GM06990 (cell line): Measurements from ENCODE around the gene ACSF2.
"Not testable (repeated sequence)": the region's sequence is repeated elsewhere in the genome, so short reads cannot be mapped to it uniquely, and the experiment has no call there.

Experiments
- DNase-seq: peaks from one replicate; pipeline ENCODE4 v3.0.0-alpha.2; 2011; ENCODE audit not compliant: insufficient read length; ENCODE audit errors: extremely low read depth
- H3K27me3 ChIP-seq: replicated peaks from 2 replicates; pipeline ENCODE4 v1.6.0; 2011; ENCODE audit warnings: low read length; ENCODE audit not compliant: control insufficient read depth, insufficient read depth
- H3K36me3 ChIP-seq: 2 replicates; pipeline ENCODE4 v1.5.1; 2011; ENCODE audit warnings: low read length; ENCODE audit not compliant: control insufficient read depth, insufficient read depth
- H3K4me3 ChIP-seq: replicated peaks from 2 replicates; pipeline ENCODE4 v1.5.1; 2011; ENCODE audit warnings: low read depth, mild to moderate bottlenecking, control low read depth, low read length
- CTCF ChIP-seq: IDR thresholded peaks from 2 replicates; pipeline ENCODE4 v1.5.1; 2011; ENCODE audit warnings: low read length, control low read depth, mild to moderate bottlenecking, inconsistent platforms; ENCODE audit not compliant: insufficient read depth, poor library complexity, severe bottlenecking

The ACSF2 gene

DNA sequence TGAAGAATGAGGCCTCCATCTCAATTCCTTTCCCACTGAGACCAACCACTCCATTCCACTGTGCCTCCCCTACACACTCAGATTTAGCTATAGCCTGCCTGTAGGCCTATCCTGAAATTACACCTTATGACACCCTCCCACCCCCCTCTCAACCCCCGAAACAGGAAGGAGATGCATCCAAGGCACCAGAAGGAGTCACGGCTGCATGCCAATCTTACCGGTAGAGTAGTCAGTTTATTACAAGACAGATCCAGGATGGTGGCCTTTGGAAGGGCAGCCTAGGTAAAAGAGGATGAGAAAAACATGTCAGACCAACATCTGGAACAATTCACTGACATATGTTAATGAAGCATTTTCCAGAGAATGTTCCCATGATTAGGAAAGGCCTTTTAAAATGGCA lies 31.3 kb upstream of the ACSF2 start:
- DNase-seq: no peak
- no peak for TF ChIP-seq CTCF
- Histone ChIP-seq H3K36me3 (peaks cover 33% of the 10 kb centered on the region), H3K27me3 (no peaks in the 10 kb centered on the region), H3K4me3 (no peak overlapping the region)

DNA sequence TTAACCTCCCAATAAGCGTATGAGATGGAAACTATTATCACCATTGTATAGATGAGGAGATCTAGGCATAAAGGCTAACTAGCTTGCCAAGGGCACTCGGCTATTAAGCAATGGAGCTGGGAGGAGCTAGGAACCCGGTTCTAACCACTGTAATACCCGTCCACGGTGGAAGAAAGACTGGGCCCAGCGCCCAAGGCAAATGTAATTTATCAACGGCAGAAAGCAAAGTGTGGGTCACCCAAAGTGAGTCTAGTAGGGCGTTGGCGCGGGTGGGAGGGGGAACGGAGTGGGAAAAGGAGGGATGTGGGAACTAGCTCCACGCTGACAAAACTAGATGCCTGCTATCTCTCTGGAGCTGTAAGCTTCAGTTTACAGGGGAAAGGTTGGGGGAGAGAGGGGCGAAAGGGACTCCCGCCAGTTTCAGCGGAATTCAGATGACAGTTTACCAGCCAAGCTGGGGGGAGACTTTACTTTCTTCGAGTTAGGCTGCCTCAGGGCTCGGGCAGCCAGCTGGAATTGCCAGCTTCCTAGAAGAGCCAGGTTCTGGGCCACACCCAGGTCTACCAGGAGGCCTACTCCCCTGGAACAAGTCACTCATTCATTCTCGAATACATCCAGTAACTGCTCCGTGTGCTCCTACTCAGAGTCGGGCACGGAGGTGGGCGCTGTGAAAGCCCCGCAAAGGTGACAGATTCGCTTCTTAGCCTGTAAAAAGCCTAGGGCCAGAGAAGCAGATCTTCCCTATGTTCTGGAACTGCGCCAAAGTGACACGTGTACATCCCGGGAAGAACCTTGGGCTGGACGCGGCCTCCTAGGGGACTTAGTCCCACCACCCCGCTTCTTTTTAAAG lies 29.5 kb upstream of the ACSF2 start:
- DNase-seq: peak; percentile 37
- no peak for TF ChIP-seq CTCF
- Histone ChIP-seq H3K27me3 (no peaks in the 10 kb centered on the region), H3K4me3 (peak overlapping the region; percentile 98), H3K36me3 (peaks cover 24% of the 10 kb centered on the region)

DNA sequence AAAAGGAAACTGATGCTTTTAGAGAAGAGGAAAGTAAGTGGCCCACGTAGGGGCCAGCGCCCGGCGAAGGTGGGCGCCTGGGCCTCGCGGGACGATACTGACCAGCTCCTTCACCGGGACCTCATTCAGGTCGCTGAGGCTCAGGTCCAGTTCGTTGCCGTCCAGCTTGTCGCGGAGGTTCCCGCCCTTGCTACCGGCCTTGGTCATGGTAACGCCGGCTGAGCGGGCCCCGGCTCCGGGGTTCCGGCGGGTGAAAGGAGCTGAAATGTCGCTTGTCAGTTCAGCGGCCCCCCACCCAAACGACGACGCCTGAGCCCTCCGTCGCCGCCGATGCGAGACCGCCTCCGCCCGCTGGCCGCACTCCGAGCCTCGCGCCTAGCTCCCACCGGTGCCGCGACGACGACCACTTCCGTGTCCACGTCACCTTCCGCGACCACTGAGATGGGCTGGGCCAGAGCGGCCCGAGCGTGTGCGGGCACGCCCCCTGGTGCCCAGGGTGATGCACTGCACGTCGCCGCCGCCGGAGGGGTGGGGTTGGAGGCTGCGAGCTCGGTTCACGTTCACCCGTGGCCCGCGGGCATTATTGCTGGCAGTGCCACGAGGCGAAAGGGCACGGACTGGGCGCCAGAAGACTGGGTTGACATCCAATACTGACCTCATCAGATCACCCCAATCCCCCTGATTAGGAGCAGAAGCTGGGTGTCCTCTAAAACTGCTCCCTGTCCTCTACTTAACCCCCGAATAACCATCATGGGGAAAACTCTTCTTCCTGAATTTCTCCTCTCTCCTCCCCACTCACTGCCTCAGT lies 28.7 kb upstream of the ACSF2 start, which contains the start of gene LRRC59:
TSS of gene LRRC59 (minus strand) at position 413 of the 808 bp plus-strand sequence. CDS start at position 207, 206 bp downstream.
- peak; percentile 90 for DNase-seq
- TF ChIP-seq CTCF: peak; percentile 99
- H3K4me3 ChIP-seq: peak within 1 kb of the TSS; percentile 98
- H3K27me3 ChIP-seq: no peaks in the 10 kb centered on the region
- H3K36me3 ChIP-seq: peaks cover 17% of the 10 kb centered on the region

- no peaks in the 10 kb centered on the region for H3K27me3 ChIP-seq
- peaks cover 13% of the 10 kb centered on the region for H3K36me3 ChIP-seq
- TF ChIP-seq CTCF: no peak
- no peak for DNase-seq
- H3K4me3 ChIP-seq: no peak overlapping the region; the same call in 1 of the 2 replicates
These were observed 28.1 kb upstream of the ACSF2 start for GRCh38 chr17:50397919-50398285.

DNA sequence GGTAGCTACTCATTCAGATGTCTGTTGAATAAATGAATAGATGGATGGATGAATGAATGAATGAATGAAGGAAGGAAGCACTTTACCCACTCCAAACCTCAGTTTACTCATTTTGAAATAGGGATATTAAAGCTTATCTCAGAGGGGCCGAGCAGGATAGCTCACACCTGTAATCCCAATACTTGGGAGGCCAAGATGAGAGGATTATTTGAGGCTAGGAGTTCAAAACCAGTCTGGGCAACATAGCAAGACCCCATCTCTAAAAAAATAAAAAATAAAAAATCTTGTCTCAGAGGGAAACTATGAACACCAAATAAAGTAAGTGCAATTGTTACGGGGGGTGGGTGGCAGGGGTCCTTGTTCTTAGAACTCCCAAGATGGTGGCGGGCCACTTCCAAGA lies 27.3 kb upstream of the ACSF2 start:
- not testable (repeated sequence) for H3K4me3 ChIP-seq, H3K36me3 ChIP-seq, DNase-seq, H3K27me3 ChIP-seq

- not testable (repeated sequence) for H3K4me3 ChIP-seq, H3K36me3 ChIP-seq, H3K27me3 ChIP-seq, DNase-seq
These were observed 26.4 kb upstream of the ACSF2 start for GRCh38 chr17:50399591-50399990.

- H3K27me3 ChIP-seq, H3K4me3 ChIP-seq, DNase-seq, H3K36me3 ChIP-seq: not testable (repeated sequence)
These were observed 20.7 kb upstream of the ACSF2 start for GRCh38 chr17:50405351-50405750.
